GM11168 (cell line): Measurements from ENCODE around the gene CCDC40.
"Not testable (repeated sequence)": the region's sequence is repeated elsewhere in the genome, so short reads cannot be mapped to it uniquely, and the experiment has no call there.

Experiments
- in situ Hi-C: fragments of 300-500 bp; cut with MboI; formaldehyde crosslinking; loops from one replicate; pipeline ENCODE4 v1.12.0; 2022; ENCODE audit warnings: low sequenced_read_pairs; ENCODE audit not compliant: unreplicated experiment

CCDC40 gene

GRCh38 chr17:80072410-80072809, 36.0 kb downstream of the CCDC40 start:
- in situ Hi-C loops = no loop called here

GRCh38 chr17:80080081-80080480, 43.6 kb downstream of the CCDC40 start:
- in situ Hi-C loops = no loop called here

GRCh38 chr17:80081596-80081995, 45.2 kb downstream of the CCDC40 start:
- in situ Hi-C loops = no loop called here

- in situ Hi-C loops = no loop called here
These were observed 46.1 kb downstream of the CCDC40 start for GRCh38 chr17:80082403-80083135.

GRCh38 chr17:80083136-80083661, 46.8 kb downstream of the CCDC40 start:
- in situ Hi-C loops = no loop called here

- in situ Hi-C loops = no loop called here
These were observed 48.3 kb downstream of the CCDC40 start for GRCh38 chr17:80084773-80085172.

- in situ Hi-C loops = no loop called here
These were observed 49.6 kb downstream of the CCDC40 start for GRCh38 chr17:80086081-80086480.

- in situ Hi-C loops = no loop called here
These were observed 50.2 kb downstream of the CCDC40 start for GRCh38 chr17:80086616-80087015.

GRCh38 chr17:80087346-80088265, 51.2 kb downstream of the CCDC40 start:
- in situ Hi-C loops = no loop called here

- in situ Hi-C loops = no loop called here
These were observed 53.3 kb downstream of the CCDC40 start for GRCh38 chr17:80089762-80090161.

- in situ Hi-C loops = not testable (repeated sequence)
These were observed 53.7 kb downstream of the CCDC40 start for GRCh38 chr17:80090164-80090563.

- in situ Hi-C loops = no loop called here
These were observed 54.9 kb downstream of the CCDC40 start for GRCh38 chr17:80091376-80091775.

GRCh38 chr17:80092959-80093358, 56.5 kb downstream of the CCDC40 start:
- in situ Hi-C loops = no loop called here

- in situ Hi-C loops = no loop called here
These were observed 58.8 kb downstream of the CCDC40 start for GRCh38 chr17:80095038-80095843.

GRCh38 chr17:80095844-80096475, 59.5 kb downstream of the CCDC40 start:
- in situ Hi-C loops = no loop called here

GRCh38 chr17:80096561-80097021, 60.1 kb downstream of the CCDC40 start:
- in situ Hi-C loops = no loop called here

GRCh38 chr17:80097127-80097621, 60.7 kb downstream of the CCDC40 start:
- in situ Hi-C loops = no loop called here

GRCh38 chr17:80097844-80098691, 61.6 kb downstream of the CCDC40 start:
- in situ Hi-C loops = no loop called here
